Activated naive CD4-positive, alpha-beta T cell treated with anti-CD3 and anti-CD28 coated beads, Interleukin-2, amount 10 ng/mL, durations not matched to agents 7 days and 5 days (primary cell): ENCODE data around the gene CERCAM.
"Not testable (repeated sequence)": the region's sequence is repeated elsewhere in the genome, so short reads cannot be mapped to it uniquely, and the experiment has no call there.

Experiments used
- CTCF ChIA-PET: fragments of 350-600 bp; sonication (Branson Sonifier 250); formaldehyde crosslinking; loops from one replicate; lab custom pipeline; 2021; ENCODE audit warnings: antibody characterized with exemption; lab: Charles Lee
- DNase-seq: peaks from one replicate; pipeline ENCODE4 v3.0.0-alpha.2; 2020
- H3K27ac Mint-ChIP-seq: one replicate; pipeline ENCODE4 v1.8.0; 2021; ENCODE audit warnings: mild to moderate bottlenecking, moderate library complexity, mixed read lengths
- H3K27me3 Mint-ChIP-seq: one replicate; pipeline ENCODE4 v1.8.0; 2021; ENCODE audit warnings: mild to moderate bottlenecking, mixed read lengths
- H3K36me3 Mint-ChIP-seq: one replicate; pipeline ENCODE4 v1.8.0; 2021; ENCODE audit warnings: mixed read lengths
- H3K4me1 Mint-ChIP-seq: one replicate; pipeline ENCODE4 v1.8.0; 2021; ENCODE audit warnings: mixed read lengths
- H3K4me3 Mint-ChIP-seq: one replicate; pipeline ENCODE4 v1.8.0; 2021; ENCODE audit warnings: mild to moderate bottlenecking, moderate library complexity, mixed read lengths
- H3K9me3 Mint-ChIP-seq: one replicate; pipeline ENCODE4 v1.8.0; 2021; ENCODE audit warnings: mixed read lengths

The CERCAM gene

GRCh38 chr9:128438343-128439109 lies 17.9 kb downstream of the CERCAM start:
- Mint-ChIP-seq H3K27me3 (no peaks in the 10 kb centered on the region), H3K9me3 (no peaks in the 10 kb centered on the region), H3K27ac (no peak overlapping the region), H3K4me1 (peaks cover 4% of the 10 kb centered on the region), H3K4me3 (no peak overlapping the region), H3K36me3 (no peaks in the 10 kb centered on the region)
- DNase-seq = peak; percentile 90
- CTCF ChIA-PET = interaction anchor here (0.5 to 1.9 kb wide), 23 partner anchors 8 to 562 kb away, joined by 3 to 13 read pairs (median 4); partner anchors contain the start of genes ODF2, SPTAN1 and URM1

- CTCF ChIA-PET = interaction anchor here (0.7 to 1.9 kb wide), 21 partner anchors 8 to 476 kb away, joined by 3 to 13 read pairs (median 4); partner anchors contain the start of genes ODF2, SPTAN1 and URM1
Observed at GRCh38 chr9:128439273-128439672, 18.6 kb downstream of the CERCAM start.

GRCh38 chr9:128442150-128442549 lies 21.5 kb downstream of the CERCAM start:
- Mint-ChIP-seq H3K27me3 (peaks cover 13% of the 10 kb centered on the region), H3K4me1 (peaks cover 4% of the 10 kb centered on the region), H3K4me3 (no peak overlapping the region), H3K27ac (no peak overlapping the region), H3K36me3 (no peaks in the 10 kb centered on the region), H3K9me3 (no peaks in the 10 kb centered on the region)
- CTCF ChIA-PET = no interaction called here
- DNase-seq = no peak

More at GRCh38 chr9:128439273-128439672, 18.6 kb downstream of the CERCAM start:
- no peak for DNase-seq
- Mint-ChIP-seq H3K4me3 (no peak overlapping the region), H3K27ac (no peak overlapping the region), H3K27me3 (no peaks in the 10 kb centered on the region), H3K4me1 (peaks cover 4% of the 10 kb centered on the region), H3K36me3 (no peaks in the 10 kb centered on the region), H3K9me3 (no peaks in the 10 kb centered on the region)

- not testable (repeated sequence) for H3K9me3 Mint-ChIP-seq, H3K4me3 Mint-ChIP-seq, H3K4me1 Mint-ChIP-seq, DNase-seq, H3K27ac Mint-ChIP-seq, H3K36me3 Mint-ChIP-seq
- peaks cover 31% of the 10 kb centered on the region for H3K27me3 Mint-ChIP-seq
- CTCF ChIA-PET = interaction anchor here (1.9 kb wide), 1 partner anchor 8 kb away, joined by 10 read pairs; no protein-coding TSS in a partner anchor
Observed at GRCh38 chr9:128446505-128446904, 25.8 kb downstream of the CERCAM start.

- Mint-ChIP-seq H3K4me3 (no peak overlapping the region), H3K4me1 (no peaks in the 10 kb centered on the region), H3K27ac (no peak overlapping the region), H3K9me3 (no peaks in the 10 kb centered on the region), H3K27me3 (peaks cover 44% of the 10 kb centered on the region), H3K36me3 (no peaks in the 10 kb centered on the region)
- CTCF ChIA-PET = interaction anchor here (1.7 kb wide), 1 partner anchor 10 kb away, joined by 6 read pairs; no protein-coding TSS in a partner anchor
- DNase-seq = no peak
Observed at GRCh38 chr9:128448746-128449145, 28.1 kb downstream of the CERCAM start.

GRCh38 chr9:128454991-128455390 lies 34.3 kb downstream of the CERCAM start:
- CTCF ChIA-PET = interaction anchor here (1.4 kb wide), 1 partner anchor 16 kb away, joined by 8 read pairs; no protein-coding TSS in a partner anchor
- Mint-ChIP-seq H3K36me3 (peaks cover 7% of the 10 kb centered on the region), H3K4me3 (peak overlapping the region; percentile 41), H3K9me3 (no peaks in the 10 kb centered on the region), H3K4me1 (peaks cover 36% of the 10 kb centered on the region), H3K27me3 (peaks cover 22% of the 10 kb centered on the region), H3K27ac (peak overlapping the region; percentile 89)
- no peak for DNase-seq

GRCh38 chr9:128455849-128456612 lies 35.4 kb downstream of the CERCAM start, which contains the start of gene ODF2:
Gene ODF2 (plus strand): TSS chr9:128456006. CDS start chr9:128456092, 86 bp downstream.
- no peaks in the 10 kb centered on the region for H3K9me3 Mint-ChIP-seq
- CTCF ChIA-PET = interaction anchor here (1.4 kb wide), 1 partner anchor 17 kb away, joined by 8 read pairs; no protein-coding TSS in a partner anchor
- peak within 1 kb of the TSS; percentile 92 for H3K27ac Mint-ChIP-seq
- peak; percentile 100 for DNase-seq
- peaks cover 14% of the 10 kb centered on the region for H3K36me3 Mint-ChIP-seq
- peaks cover 36% of the 10 kb centered on the region for H3K4me1 Mint-ChIP-seq
- peak within 1 kb of the TSS; percentile 84 for H3K4me3 Mint-ChIP-seq
- H3K27me3 Mint-ChIP-seq = peaks cover 16% of the 10 kb centered on the region

- CTCF ChIA-PET = no interaction called here
- H3K4me3 Mint-ChIP-seq = peak overlapping the region; percentile 84
- H3K27ac Mint-ChIP-seq = peak overlapping the region; percentile 92
- no peaks in the 10 kb centered on the region for H3K9me3 Mint-ChIP-seq
- H3K36me3 Mint-ChIP-seq = peaks cover 20% of the 10 kb centered on the region
- H3K27me3 Mint-ChIP-seq = peaks cover 15% of the 10 kb centered on the region
- DNase-seq = peak; percentile 87
- H3K4me1 Mint-ChIP-seq = peaks cover 36% of the 10 kb centered on the region
Observed at GRCh38 chr9:128456613-128457061, 36.0 kb downstream of the CERCAM start.

GRCh38 chr9:128457207-128457606 lies 36.5 kb downstream of the CERCAM start:
- Mint-ChIP-seq H3K4me3 (peak overlapping the region; percentile 84), H3K9me3 (no peaks in the 10 kb centered on the region), H3K27me3 (peaks cover 14% of the 10 kb centered on the region), H3K36me3 (peaks cover 25% of the 10 kb centered on the region), H3K27ac (no peak overlapping the region), H3K4me1 (peaks cover 36% of the 10 kb centered on the region)
- CTCF ChIA-PET = interaction anchor here (0.9 to 2.7 kb wide), 2 partner anchors 19 to 95 kb away, joined by 3 to 9 read pairs; no protein-coding TSS in a partner anchor
- DNase-seq = no peak

- DNase-seq = no peak
- H3K27ac Mint-ChIP-seq = no peak overlapping the region
- H3K9me3 Mint-ChIP-seq = no peaks in the 10 kb centered on the region
- H3K36me3 Mint-ChIP-seq = peaks cover 36% of the 10 kb centered on the region
- H3K4me3 Mint-ChIP-seq = peak overlapping the region; percentile 15
- H3K27me3 Mint-ChIP-seq = no peaks in the 10 kb centered on the region
- H3K4me1 Mint-ChIP-seq = peaks cover 36% of the 10 kb centered on the region
- CTCF ChIA-PET = interaction anchor here (1.4 to 2.7 kb wide), 2 partner anchors 9 to 20 kb away, joined by 4 to 9 read pairs; no protein-coding TSS in a partner anchor
Observed at GRCh38 chr9:128459011-128459410, 38.4 kb downstream of the CERCAM start.

GRCh38 chr9:128469070-128469469 lies 48.4 kb downstream of the CERCAM start:
- H3K27me3 Mint-ChIP-seq = no peaks in the 10 kb centered on the region

GRCh38 chr9:128470560-128470959 lies 49.9 kb downstream of the CERCAM start:
- Mint-ChIP-seq H3K9me3 (no peaks in the 10 kb centered on the region), H3K27me3 (no peaks in the 10 kb centered on the region), H3K4me1 (no peaks in the 10 kb centered on the region), H3K27ac (peak overlapping the region; percentile 53), H3K4me3 (no peak overlapping the region), H3K36me3 (peaks cover 23% of the 10 kb centered on the region)
- CTCF ChIA-PET = no interaction called here
- DNase-seq = no peak

More at GRCh38 chr9:128469070-128469469, 48.4 kb downstream of the CERCAM start:
- CTCF ChIA-PET = interaction anchor here (1.5 kb wide), 1 partner anchor 10 kb away, joined by 4 read pairs; no protein-coding TSS in a partner anchor
- Mint-ChIP-seq H3K9me3 (no peaks in the 10 kb centered on the region), H3K36me3 (peaks cover 23% of the 10 kb centered on the region), H3K4me1 (no peaks in the 10 kb centered on the region), H3K4me3 (no peak overlapping the region), H3K27ac (no peak overlapping the region)
- no peak for DNase-seq

- Mint-ChIP-seq H3K4me1 (no peaks in the 10 kb centered on the region), H3K27ac (peak overlapping the region; percentile 51), H3K4me3 (no peak overlapping the region), H3K27me3 (no peaks in the 10 kb centered on the region), H3K9me3 (no peaks in the 10 kb centered on the region), H3K36me3 (peaks cover 34% of the 10 kb centered on the region)
- no peak for DNase-seq
- CTCF ChIA-PET = no interaction called here
Observed at GRCh38 chr9:128473104-128473503, 52.4 kb downstream of the CERCAM start.

- no peaks in the 10 kb centered on the region for H3K4me1 Mint-ChIP-seq
- no peaks in the 10 kb centered on the region for H3K9me3 Mint-ChIP-seq
- peaks cover 43% of the 10 kb centered on the region for H3K36me3 Mint-ChIP-seq
- no peak for DNase-seq
- CTCF ChIA-PET = no interaction called here
- no peak overlapping the region for H3K4me3 Mint-ChIP-seq
- no peaks in the 10 kb centered on the region for H3K27me3 Mint-ChIP-seq
- no peak overlapping the region for H3K27ac Mint-ChIP-seq
Observed at GRCh38 chr9:128475867-128476266, 55.2 kb downstream of the CERCAM start.
